Central memory CD8-positive, alpha-beta T cell (primary cell): Measurements from ENCODE around the gene LYSMD3.

ENCODE experiments used
- ATAC-seq: fragments of 150-1000 bp; cut with Tn5 transposase; replicated peaks from 2 replicates; pipeline ENCODE4 v1.10.0; 2022; ENCODE audit warnings: mild to moderate bottlenecking, moderate FRiP score, moderate number of reproducible peaks; ENCODE audit not compliant: poor library complexity, severe bottlenecking; ENCODE audit errors: extremely low read depth
- DNase-seq, 2 donors: peaks; one replicate each; pipeline ENCODE4 v3.0.0; 2021; ENCODE audit warnings: low spot score in 2 of 2
- H3K27ac Mint-ChIP-seq: one replicate; pipeline ENCODE4 v1.8.0; 2022; ENCODE audit warnings: low read depth, mild to moderate bottlenecking, moderate library complexity, mixed read lengths
- H3K27me3 Mint-ChIP-seq: one replicate; pipeline ENCODE4 v1.8.0; 2022; ENCODE audit warnings: mixed read lengths
- H3K36me3 Mint-ChIP-seq: one replicate; pipeline ENCODE4 v1.8.0; 2022; ENCODE audit warnings: mild to moderate bottlenecking, moderate library complexity, mixed read lengths; ENCODE audit not compliant: insufficient read depth
- H3K4me1 Mint-ChIP-seq: one replicate; pipeline ENCODE4 v1.8.0; 2022; ENCODE audit warnings: mixed read lengths
- H3K4me3 Mint-ChIP-seq: one replicate; pipeline ENCODE4 v1.8.0; 2022; ENCODE audit warnings: mild to moderate bottlenecking, moderate library complexity, mixed read lengths
- H3K9me3 Mint-ChIP-seq: one replicate; pipeline ENCODE4 v1.8.0; 2022; ENCODE audit warnings: mixed read lengths

The LYSMD3 gene

GRCh38 chr5:90542827-90543519 lies 13.6 kb upstream of the LYSMD3 start:
- Mint-ChIP-seq H3K9me3 (no peaks in the 10 kb centered on the region), H3K27ac (no peak overlapping the region), H3K27me3 (peaks cover 65% of the 10 kb centered on the region), H3K4me1 (no peaks in the 10 kb centered on the region), H3K36me3 (no peaks in the 10 kb centered on the region), H3K4me3 (no peak overlapping the region)
- DNase-seq (no peak), ATAC-seq (no peak)

DNA sequence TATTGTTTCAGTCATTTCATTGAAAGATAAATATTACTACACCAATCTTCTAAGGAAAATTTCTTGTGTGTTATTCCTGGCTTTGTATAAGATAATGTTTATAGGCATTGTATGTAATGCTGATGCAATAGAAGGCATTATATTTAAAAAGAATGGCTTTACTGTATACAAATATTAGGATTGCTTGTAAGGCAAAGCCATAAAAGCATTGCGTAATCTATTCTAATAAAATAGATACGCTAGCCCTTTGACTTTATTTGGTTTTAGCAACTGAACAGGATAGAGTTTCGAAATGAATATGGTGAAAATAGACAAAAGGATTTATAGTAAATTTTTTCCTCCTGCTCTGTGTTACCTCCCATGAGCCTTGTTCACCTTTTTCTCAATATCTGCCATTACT lies 5.5 kb upstream of the LYSMD3 start:
- no peak overlapping the region for H3K27ac Mint-ChIP-seq
- H3K27me3 Mint-ChIP-seq, result peaks cover 67% of the 10 kb centered on the region
- ATAC-seq (no peak), DNase-seq (no peak)
- no peaks in the 10 kb centered on the region for H3K4me1 Mint-ChIP-seq
- H3K9me3 Mint-ChIP-seq, result no peaks in the 10 kb centered on the region
- no peak overlapping the region for H3K4me3 Mint-ChIP-seq
- H3K36me3 Mint-ChIP-seq, result peaks cover 2% of the 10 kb centered on the region

DNA sequence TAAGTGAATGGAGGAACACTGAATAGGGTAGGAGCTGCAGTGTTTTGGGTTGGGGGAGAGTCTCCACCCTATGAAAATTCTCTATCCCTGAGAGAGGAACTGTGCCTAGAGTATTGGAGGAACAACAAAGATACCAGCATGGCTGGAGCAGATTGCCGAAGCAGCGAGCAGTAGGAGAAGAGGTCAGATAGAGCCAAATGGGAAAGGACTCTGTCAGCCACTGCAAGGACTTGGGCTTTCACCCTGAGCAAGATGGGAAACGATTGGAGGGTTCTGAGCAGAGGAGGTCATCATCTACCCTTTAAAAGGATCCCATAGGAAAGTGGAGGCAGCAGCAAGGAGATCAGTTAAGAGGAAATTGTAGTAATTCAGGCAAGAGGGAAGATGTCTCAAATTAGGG lies 4.4 kb upstream of the LYSMD3 start:
- H3K9me3 Mint-ChIP-seq, result no peaks in the 10 kb centered on the region
- no peak overlapping the region for H3K27ac Mint-ChIP-seq
- peaks cover 4% of the 10 kb centered on the region for H3K4me1 Mint-ChIP-seq
- no peak for ATAC-seq
- H3K27me3 Mint-ChIP-seq, result peaks cover 59% of the 10 kb centered on the region
- peaks cover 7% of the 10 kb centered on the region for H3K36me3 Mint-ChIP-seq
- no peak overlapping the region for H3K4me3 Mint-ChIP-seq
- DNase-seq, result no peak

- peaks cover 30% of the 10 kb centered on the region for H3K4me1 Mint-ChIP-seq
- H3K4me3 Mint-ChIP-seq, result peak overlapping the region; percentile 86
- ATAC-seq, result no peak
Measured at GRCh38 chr5:90530736-90531487, 1.5 kb upstream of the LYSMD3 start.

DNA sequence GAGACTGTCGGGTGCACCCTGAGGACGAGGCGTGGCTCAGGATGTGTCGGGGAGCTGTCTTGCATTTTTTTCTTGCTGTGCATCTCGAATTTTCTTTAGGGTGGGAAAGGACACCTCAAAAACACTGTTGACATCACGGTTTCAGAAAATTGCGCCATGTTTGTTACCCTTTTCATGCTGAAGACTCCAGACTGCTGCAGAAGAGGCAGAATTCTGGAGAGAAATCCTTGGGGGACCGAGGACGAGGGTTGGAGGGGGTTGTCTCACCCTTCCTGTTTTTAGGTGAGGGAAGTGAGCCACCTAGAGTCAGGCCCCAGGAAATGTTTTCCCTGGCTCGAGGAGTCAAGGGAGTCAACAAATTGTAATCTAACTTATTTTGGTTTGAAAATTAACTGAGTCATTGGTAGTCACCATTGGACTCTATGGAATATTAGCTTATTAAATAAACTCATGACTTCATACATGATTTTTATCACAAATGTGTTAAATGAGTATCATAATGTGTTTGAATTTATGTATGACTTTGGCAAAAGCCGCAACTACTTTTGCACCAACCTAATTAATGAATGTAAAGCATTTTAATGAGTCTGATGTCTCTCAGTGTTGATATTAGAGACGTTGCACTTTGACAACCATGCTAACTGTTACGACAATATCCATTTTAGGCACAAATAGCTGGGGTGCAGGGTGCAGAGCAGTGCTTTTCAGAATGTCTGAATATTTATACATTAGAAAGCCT lies 724 bp upstream of the LYSMD3 start:
- Mint-ChIP-seq H3K36me3 (peaks cover 24% of the 10 kb centered on the region), H3K4me1 (peaks cover 30% of the 10 kb centered on the region), H3K9me3 (no peaks in the 10 kb centered on the region), H3K27me3 (peaks cover 33% of the 10 kb centered on the region), H3K27ac (peak overlapping the region; percentile 90), H3K4me3 (peak overlapping the region; percentile 86)
- ATAC-seq, result peak; percentile 69
- no peak for DNase-seq

More at GRCh38 chr5:90530736-90531487, 1.5 kb upstream of the LYSMD3 start:
- Mint-ChIP-seq H3K36me3 (peaks cover 19% of the 10 kb centered on the region), H3K27ac (peak overlapping the region; percentile 90), H3K9me3 (no peaks in the 10 kb centered on the region), H3K27me3 (peaks cover 41% of the 10 kb centered on the region)
- no peak for DNase-seq

- peak overlapping the region; percentile 86 for H3K4me3 Mint-ChIP-seq
- no peaks in the 10 kb centered on the region for H3K9me3 Mint-ChIP-seq
- ATAC-seq (peak; percentile 21), DNase-seq (peak in 1 of 2 donors; percentile 39)
- H3K27me3 Mint-ChIP-seq, result peaks cover 19% of the 10 kb centered on the region
- H3K36me3 Mint-ChIP-seq, result peaks cover 36% of the 10 kb centered on the region
- peaks cover 30% of the 10 kb centered on the region for H3K4me1 Mint-ChIP-seq
- H3K27ac Mint-ChIP-seq, result peak overlapping the region; percentile 90
Measured at GRCh38 chr5:90528601-90529193, 687 bp downstream of the LYSMD3 start.

DNA sequence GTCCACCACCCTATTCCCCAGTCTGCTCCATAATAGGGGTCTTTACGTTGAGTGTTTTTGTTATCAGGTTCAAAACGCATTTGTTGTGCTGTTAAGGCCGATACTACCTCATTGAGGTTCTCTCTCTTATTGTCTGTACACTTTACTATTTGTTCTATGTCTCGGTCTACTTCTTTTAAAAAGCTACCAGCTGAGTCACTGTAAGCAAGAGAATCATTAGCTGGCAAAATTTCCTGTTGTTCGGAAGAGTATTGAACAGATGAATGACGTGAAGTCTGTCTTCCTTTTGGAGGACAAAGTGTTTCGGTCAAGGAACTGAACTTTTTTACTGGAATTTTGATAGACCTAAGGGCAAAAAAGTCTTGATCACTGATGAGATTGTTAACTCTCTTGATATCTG lies 10.3 kb downstream of the LYSMD3 start:
- H3K4me3 Mint-ChIP-seq, result no peak overlapping the region
- H3K4me1 Mint-ChIP-seq, result peaks cover 30% of the 10 kb centered on the region
- H3K27ac Mint-ChIP-seq, result no peak overlapping the region
- ATAC-seq, result no peak
- no peaks in the 10 kb centered on the region for H3K27me3 Mint-ChIP-seq
- peaks cover 32% of the 10 kb centered on the region for H3K36me3 Mint-ChIP-seq
- no peak for DNase-seq
- H3K9me3 Mint-ChIP-seq, result no peaks in the 10 kb centered on the region

- H3K9me3 Mint-ChIP-seq, result no peaks in the 10 kb centered on the region
- peaks cover 28% of the 10 kb centered on the region for H3K36me3 Mint-ChIP-seq
- H3K4me3 Mint-ChIP-seq, result no peak overlapping the region
- no peaks in the 10 kb centered on the region for H3K27me3 Mint-ChIP-seq
- peak overlapping the region; percentile 9 for H3K27ac Mint-ChIP-seq
- DNase-seq, result no peak
- no peak for ATAC-seq
- H3K4me1 Mint-ChIP-seq, result peaks cover 30% of the 10 kb centered on the region
Measured at GRCh38 chr5:90518661-90519060, 10.7 kb downstream of the LYSMD3 start.

- Mint-ChIP-seq H3K36me3 (peaks cover 14% of the 10 kb centered on the region), H3K4me3 (no peak overlapping the region), H3K27me3 (no peaks in the 10 kb centered on the region), H3K4me1 (peaks cover 10% of the 10 kb centered on the region), H3K9me3 (no peaks in the 10 kb centered on the region), H3K27ac (peak overlapping the region; percentile 72)
- ATAC-seq (no peak), DNase-seq (no peak)
Measured at GRCh38 chr5:90514520-90514919, 14.9 kb downstream of the LYSMD3 start.

DNA sequence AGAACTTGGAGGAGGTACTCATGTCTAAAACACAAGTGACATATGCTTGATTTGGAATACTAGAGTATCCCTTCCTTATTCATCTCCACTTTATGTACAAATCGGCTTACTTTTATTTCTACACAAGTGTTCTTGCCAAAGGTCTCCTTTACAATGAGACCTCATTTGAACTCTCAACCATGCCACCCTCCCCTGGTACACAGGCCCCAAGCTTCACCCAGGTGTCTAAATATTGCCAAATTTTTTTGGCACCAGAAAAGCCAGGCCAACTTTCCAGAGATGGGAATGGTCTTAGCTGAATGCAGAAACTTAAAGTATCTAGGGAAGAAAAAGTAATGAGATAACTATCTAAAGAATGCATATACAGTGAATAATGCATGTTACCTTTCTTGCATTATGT lies 18.9 kb downstream of the LYSMD3 start:
- H3K27me3 Mint-ChIP-seq, result no peaks in the 10 kb centered on the region
- no peak overlapping the region for H3K4me3 Mint-ChIP-seq

DNA sequence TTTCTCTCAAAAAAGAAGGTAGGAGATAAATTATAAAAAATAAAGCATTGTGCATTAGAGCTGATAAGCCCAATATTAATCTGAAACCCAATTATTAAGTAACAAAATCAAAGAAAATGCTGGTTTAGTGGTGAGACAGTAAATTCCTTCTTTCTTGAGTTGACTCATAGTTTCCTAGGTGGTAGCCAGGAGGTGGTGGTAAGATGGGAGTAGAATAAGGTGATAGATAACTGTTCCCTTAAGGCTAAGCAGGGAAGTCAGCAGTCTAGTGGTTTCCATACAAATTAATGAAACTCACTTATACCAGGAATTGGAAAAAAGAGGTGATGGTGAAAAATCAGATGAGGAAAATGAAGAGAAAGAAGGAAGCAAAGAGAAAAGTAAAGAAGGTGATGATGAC lies 23.2 kb downstream of the LYSMD3 start:
- no peak overlapping the region for H3K4me3 Mint-ChIP-seq
- H3K36me3 Mint-ChIP-seq, result no peaks in the 10 kb centered on the region
- no peak for DNase-seq
- no peak for ATAC-seq
- no peak overlapping the region for H3K27ac Mint-ChIP-seq
- no peaks in the 10 kb centered on the region for H3K27me3 Mint-ChIP-seq
- no peaks in the 10 kb centered on the region for H3K9me3 Mint-ChIP-seq
- H3K4me1 Mint-ChIP-seq, result no peaks in the 10 kb centered on the region

More for the DNA sequence above, 18.9 kb downstream of the LYSMD3 start:
- no peaks in the 10 kb centered on the region for H3K4me1 Mint-ChIP-seq
- no peaks in the 10 kb centered on the region for H3K9me3 Mint-ChIP-seq
- no peak overlapping the region for H3K27ac Mint-ChIP-seq
- DNase-seq (no peak), ATAC-seq (no peak)
- H3K36me3 Mint-ChIP-seq, result no peaks in the 10 kb centered on the region

- Mint-ChIP-seq H3K27me3 (no peaks in the 10 kb centered on the region), H3K9me3 (no peaks in the 10 kb centered on the region), H3K4me1 (no peaks in the 10 kb centered on the region), H3K36me3 (no peaks in the 10 kb centered on the region), H3K4me3 (no peak overlapping the region), H3K27ac (no peak overlapping the region)
- DNase-seq (no peak), ATAC-seq (no peak)
Measured at GRCh38 chr5:90504743-90505142, 24.6 kb downstream of the LYSMD3 start.
